HG03196 (cell line): ENCODE data around the gene CDPF1.
A peak's percentile ranks its signal among the peaks of the same experiment; 100 is the strongest.

Source experiments
- ATAC-seq: cut with Tn5 transposase; IDR thresholded peaks from one replicate; pipeline ENCODE4 v1.9.1; 2021; ENCODE audit not compliant: unreplicated experiment

The CDPF1 gene

DNA sequence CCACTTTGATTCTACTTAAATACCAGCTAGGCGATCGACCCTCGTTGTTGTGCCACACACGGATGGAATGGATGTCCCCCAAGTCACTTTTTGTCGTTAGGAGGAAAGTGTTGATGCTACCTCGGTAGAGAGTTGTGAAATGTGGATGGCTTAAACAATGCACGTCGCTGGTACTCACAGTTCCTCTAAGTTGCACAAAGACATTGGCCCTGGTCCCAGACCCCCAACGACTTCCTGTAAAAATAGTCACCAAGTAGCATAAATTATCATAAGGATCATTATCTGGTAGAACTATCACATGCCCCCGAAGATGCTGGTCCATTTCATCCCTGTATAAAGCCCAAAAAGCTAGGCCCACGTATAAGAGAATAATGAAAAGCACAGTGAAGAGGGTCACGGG lies 9.3 kb upstream of the CDPF1 start:
- ATAC-seq, result no peak

DNA sequence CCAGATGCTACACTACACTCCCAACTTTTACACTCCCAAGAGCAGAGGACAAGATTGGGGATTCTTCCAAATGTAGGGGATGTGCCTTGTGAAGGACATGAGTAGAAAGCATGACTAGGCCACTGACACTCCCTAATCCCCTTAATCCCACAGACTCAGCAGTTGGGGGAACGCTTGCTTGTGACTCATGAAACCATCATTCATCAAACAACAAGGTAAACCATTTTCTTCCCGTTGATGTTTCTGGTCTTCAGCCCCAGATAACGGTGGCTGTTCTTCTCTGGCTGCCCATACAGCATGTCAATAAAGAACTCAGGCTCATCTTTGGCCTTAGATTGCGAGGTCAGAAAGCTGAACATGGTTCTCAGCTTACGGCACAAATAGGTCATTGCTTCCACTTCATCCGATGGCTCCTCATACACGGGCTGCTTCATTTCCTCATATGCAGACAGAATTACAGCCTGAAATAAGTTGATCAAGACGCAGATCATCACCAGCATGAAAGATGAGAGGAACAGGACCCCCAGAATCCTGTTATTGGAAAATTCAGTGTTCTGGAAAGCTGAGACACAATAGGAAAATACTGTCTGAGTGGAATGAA lies 6.4 kb upstream of the CDPF1 start:
- no peak for ATAC-seq

DNA sequence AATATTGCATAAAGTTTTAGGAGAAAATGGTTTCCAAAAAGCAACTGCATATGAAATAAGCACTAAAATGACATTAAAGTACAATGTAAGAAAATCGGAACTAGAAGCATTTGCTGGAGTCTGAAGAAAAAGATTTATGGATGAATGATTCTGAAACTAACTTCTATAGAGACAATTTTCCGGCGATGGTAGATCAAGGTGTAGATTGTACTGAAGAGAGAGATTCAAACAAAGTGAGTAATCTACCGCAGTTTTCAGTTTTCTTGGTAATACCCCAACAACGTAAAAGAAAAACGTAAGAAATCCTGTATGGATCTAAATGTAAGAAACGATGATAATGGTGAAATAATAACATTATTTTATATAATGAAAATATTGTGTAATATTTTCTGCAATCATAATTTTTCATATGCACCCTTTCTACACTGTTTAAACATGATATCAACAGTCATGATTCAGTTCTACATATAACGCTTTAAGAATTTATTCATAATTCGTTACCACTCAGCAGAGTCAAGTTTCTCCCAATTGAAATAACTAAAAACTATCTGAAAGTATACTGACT lies 1.8 kb upstream of the CDPF1 start:
- no peak for ATAC-seq

DNA sequence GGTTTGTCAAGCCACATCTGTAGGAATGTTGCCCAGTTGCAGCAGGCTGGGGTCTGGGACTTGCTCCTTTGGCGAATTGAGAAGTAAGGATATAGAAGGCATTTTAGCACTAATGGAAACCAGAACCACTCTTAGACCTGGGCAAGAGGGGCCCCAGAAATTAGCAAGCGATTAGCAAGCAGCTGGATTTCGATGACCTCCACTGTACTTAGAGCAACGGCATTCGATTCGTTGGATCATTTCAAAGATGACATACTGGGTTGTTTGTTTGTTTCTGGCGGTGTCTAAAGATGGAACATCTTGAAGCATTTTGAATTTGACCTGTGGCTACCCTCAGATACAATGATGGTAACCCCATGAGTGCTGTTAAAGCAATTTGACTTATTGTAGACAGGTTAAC lies 1.2 kb upstream of the CDPF1 start:
- no peak for ATAC-seq

DNA sequence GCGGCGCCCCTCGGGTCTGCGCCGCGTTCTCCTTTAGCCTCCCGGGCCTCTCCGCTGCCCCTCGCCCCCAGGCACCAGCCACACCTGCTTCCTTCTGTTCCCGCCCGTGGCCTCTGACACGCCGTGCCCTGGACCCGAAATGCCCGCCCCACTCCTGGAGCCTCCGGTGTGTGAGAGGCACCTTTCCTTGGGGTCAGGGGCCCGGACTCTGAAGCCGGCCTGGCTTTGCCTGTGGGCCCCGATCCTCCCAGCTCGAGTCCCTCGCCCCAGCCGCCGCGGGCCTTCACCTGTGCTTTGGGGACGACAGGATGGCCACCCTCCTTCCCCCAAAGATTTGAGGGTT lies 661 bp upstream of the CDPF1 start:
- ATAC-seq, result peak; percentile 15

- ATAC-seq, result no peak
Measured at GRCh38 chr22:46247443-46247975, 2.6 kb downstream of the CDPF1 start.

DNA sequence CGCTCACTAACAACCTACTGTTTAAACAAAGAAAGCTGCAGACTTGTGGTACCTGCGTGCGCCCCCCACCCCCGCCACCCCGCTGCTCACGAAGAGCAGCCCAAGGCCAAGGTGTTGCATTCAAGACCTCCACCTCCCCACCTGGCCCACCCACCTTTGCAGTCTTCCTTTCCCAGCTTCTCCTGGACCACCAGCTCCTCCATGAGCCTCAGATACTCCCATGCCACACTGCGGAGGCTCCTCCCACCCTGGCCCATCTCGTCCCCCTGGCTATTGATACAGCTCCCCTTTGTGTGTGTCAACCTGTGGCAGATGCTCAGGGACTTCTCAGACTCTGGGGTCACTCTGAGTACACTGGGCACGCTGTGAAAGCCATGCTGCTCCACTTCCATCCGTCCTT lies 3.9 kb downstream of the CDPF1 start:
- no peak for ATAC-seq

DNA sequence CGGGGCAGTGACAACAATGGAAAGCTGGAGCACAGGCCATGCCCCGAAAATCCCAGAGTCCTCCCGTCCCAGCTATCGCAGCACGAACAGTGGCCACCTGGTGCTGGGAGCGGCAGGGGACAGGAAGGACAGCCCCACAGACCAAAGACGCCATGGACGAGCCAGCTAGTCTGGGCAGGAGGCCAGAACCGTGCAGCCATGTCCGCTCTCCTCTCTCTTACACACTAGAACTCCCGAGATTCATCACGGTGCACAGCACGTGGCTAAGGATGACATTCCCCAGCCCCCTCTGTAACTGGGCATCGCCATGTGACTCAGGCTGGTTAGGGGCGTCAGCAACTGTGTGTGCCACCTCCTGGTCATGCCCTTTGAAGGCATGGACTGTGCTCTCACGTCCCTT lies 4.6 kb downstream of the CDPF1 start:
- no peak for ATAC-seq

GRCh38 chr22:46244771-46245170 lies 5.3 kb downstream of the CDPF1 start:
- no peak for ATAC-seq

DNA sequence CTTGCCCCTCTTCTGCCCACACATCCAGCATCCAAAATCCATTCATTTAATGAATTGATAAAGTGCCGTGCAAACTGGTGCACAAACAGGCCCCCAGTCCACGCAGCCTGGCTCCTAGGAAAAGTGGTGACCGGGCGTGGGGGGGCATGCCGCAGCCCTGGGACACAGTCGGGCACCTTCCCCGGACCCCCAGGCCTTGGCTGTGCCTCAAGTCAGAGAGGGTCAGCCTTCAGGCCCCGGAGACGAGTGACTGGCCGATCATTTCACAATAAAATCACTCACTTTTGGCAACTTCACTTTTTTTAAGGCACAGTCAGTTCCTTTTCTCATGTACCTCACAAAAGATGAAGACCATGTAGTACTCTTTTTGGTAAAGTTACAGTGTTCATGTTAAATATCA lies 8.0 kb downstream of the CDPF1 start:
- ATAC-seq, result no peak

DNA sequence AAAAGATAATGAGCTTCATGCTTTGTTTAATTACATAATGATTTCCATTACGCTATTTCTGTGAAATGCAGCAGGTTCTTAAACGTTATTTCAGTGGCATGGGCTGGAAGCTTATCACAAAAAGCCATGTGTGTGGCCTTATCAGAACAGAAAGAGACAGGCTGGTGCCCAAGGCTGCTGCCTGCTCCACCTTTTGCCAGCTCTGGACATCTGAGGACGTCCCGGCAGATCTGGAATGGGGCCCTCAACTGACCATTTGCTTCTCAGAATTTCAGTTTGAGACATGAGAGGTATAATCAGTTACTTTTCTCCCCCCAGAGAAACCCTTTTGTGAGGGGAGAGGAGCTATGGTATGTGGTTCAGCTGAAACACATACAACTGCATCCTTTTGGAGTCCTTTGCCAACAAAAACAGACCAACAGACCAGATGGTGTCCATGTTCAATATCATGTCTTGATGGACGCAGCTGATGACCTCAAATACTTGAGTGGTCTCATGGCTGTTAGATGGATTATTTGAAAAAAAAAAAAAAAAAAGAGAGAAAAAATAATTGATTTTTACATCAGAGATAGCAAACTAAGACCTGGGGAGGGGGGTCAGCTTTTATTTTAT lies 8.6 kb downstream of the CDPF1 start:
- no peak for ATAC-seq

- ATAC-seq, result no peak
Measured at GRCh38 chr22:46240907-46241306, 9.2 kb downstream of the CDPF1 start.

DNA sequence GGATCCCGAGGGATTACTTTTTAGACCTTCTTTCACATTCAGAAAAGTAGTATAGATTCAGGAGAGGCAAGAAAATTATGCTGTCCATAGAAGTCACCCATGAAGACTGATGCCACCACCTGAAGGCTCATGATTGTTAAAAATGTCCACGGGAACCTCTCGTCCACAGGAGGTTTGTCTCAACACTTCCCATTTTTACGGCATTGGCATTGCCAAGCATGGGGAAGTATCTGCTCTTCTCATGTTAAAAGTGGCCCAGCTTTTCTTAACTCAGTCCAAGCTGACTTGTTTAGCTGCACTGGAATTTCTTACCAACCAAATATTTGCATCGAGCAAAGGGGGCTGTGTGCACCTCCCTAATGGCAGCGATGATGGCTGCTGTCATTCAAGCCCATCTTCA lies 9.6 kb downstream of the CDPF1 start:
- ATAC-seq, result no peak

- no peak for ATAC-seq
Measured at GRCh38 chr22:46240073-46240472, 10.0 kb downstream of the CDPF1 start.

- no peak for ATAC-seq
Measured at GRCh38 chr22:46239261-46240048, 10.6 kb downstream of the CDPF1 start.

GRCh38 chr22:46238541-46238940 lies 11.6 kb downstream of the CDPF1 start:
- ATAC-seq, result no peak

GRCh38 chr22:46237453-46238124 lies 12.5 kb downstream of the CDPF1 start:
- ATAC-seq, result no peak

DNA sequence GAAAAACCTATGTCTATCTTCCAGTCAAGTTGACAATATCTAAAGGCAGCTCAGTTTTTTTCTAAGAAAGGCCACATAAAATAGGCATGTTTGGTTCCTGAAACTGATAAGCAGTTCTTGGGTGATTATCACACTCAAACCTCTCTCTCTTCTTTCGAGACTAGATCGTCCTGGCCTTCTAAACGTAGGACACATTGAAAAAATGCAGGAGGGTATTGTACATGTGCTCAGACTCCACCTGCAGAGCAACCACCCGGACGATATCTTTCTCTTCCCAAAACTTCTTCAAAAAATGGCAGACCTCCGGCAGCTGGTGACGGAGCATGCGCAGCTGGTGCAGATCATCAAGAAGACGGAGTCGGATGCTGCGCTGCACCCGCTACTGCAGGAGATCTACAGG lies 15.1 kb downstream of the CDPF1 start:
- no peak for ATAC-seq

- ATAC-seq, result no peak
Measured at GRCh38 chr22:46233231-46233630, 16.9 kb downstream of the CDPF1 start.

- ATAC-seq, result no peak
Measured at GRCh38 chr22:46230262-46230901, 19.7 kb downstream of the CDPF1 start.

DNA sequence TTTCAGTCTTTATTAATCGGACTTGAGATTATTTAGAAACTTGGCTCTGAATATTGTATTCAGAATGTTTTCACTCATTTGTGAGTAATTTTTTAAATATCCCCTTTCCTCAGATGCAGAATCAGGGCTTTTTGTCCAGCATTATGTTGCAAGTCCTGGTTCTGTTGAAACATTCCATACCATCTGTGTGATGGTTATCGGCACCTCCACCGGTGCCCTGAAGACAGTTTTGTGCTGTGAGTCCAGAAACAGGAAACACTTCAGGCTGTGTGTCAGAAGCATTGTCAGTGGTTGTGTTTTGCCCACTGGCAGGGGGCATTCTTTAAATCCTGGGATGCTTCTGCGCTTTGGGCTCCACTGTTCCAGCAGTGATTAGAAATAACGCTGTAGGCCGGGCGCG lies 20.4 kb downstream of the CDPF1 start:
- ATAC-seq, result no peak
